ENCODE data around the gene TEX52.

DNA sequence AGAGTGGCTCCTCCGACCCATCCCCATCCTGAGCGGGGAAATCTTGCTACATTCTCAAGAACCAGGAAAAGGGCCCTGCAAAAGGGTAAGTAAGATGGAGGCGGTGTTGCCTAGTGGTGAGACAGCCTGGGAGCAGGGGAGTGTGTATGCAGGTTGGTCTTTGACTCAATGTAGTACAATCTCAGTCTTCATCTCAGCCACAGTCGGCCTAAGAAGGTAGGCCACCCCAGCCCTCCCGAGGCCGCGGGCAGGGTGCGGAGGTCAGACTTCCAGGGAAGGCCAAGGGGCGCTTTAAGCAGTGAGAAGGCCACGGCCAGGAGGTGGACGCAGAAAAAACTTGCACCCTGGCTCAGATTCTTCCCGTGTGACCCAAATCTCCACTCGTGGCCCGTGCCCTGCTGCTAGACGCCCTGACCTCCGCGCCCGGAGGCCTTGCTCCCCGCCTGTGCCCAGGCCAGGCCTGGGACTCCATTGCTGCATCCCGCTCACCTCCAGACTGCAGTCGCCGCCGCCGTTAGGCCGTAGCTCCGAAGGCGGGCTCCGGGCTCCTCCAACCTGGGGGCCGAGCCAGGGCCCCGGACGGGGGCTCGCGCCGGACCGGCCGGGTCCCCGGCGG, 19.7 kb upstream of the TEX52 start:
- TF ChIP-seq POLR2A (IDR thresholded peaks at IDR 0.05; ENCODE audit: low read depth, low read length) = 0 out of 2 replicates have a peak, but pooled peaks have one; percentile 5
- TF ChIP-seq POLR2AphosphoS5 (IDR thresholded peaks at IDR 0.05; ENCODE audit: low read depth, low read length) = no peak
- no peak for TF ChIP-seq PAX5 (IDR thresholded peaks at IDR 0.05; ENCODE audit: insufficient read depth, low read length, severe bottlenecking)
- no peak for TF ChIP-seq SPI1 (IDR thresholded peaks at IDR 0.05; ENCODE audit: low read depth, low read length)
- no peak for TF ChIP-seq TAF1 (IDR thresholded peaks at IDR 0.05; ENCODE audit: low read depth, low read length)
- TF ChIP-seq POU2F2 (IDR thresholded peaks at IDR 0.05; ENCODE audit: low read depth, low read length) = no peak

Measured in GM12891 (cell line).